ENCODE results near the gene NOP9. TPM values are rescaled to one million over a fixed set of nuclear protein-coding genes. Genes with fewer than 3 reads are reported as not detected.

The NOP9 gene, protein sequence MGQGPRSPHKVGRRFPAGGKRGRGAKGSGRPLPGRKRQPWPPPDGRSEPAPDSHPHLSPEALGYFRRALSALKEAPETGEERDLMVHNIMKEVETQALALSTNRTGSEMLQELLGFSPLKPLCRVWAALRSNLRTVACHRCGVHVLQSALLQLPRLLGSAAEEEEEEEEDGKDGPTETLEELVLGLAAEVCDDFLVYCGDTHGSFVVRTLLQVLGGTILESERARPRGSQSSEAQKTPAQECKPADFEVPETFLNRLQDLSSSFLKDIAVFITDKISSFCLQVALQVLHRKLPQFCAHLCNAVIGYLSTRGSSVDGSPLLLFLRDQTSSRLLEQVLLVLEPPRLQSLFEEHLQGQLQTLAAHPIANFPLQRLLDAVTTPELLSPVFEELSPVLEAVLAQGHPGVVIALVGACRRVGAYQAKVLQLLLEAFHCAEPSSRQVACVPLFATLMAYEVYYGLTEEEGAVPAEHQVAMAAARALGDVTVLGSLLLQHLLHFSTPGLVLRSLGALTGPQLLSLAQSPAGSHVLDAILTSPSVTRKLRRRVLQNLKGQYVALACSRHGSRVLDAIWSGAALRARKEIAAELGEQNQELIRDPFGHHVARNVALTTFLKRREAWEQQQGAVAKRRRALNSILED
- total RNA-seq (10 to 100 TPM; 21.8 to 25.8 TPM), polyA plus RNA-seq (1 to 10 TPM; 1.3 to 2.2 (median 1.6) TPM), total RNA-seq (71.9 to 137 (median 85.3) reads per million in 6 experiments)

GRCh38 chr14:24299255-24300191, at the start of gene NOP9, which contains the start of gene DHRS1:
NOP9 (plus strand) TSS chr14:24299850; CDS start chr14:24299955, 105 bp downstream.
DHRS1 (minus strand) TSS chr14:24299780; CDS start chr14:24299106, 674 bp downstream.
- H3K27ac Mint-ChIP-seq, result peak within 1 kb of the TSS; percentile 94 to 98 (median 97)
- H3K9me3 Mint-ChIP-seq, result no peaks in the 10 kb centered on the region
- peak within 1 kb of the TSS; percentile 90 to 99 (median 94) for H3K4me3 Mint-ChIP-seq
- POLR2A ChIA-PET, result interaction anchor here (0.6 to 6.0 kb wide), 16 partner anchors 10 to 185 kb away, joined by 3 to 63 read pairs (median 7); partner anchors contain the start of genes CBLN3, CHMP4A, CIDEB and DCAF11
- peaks cover 29 to 55% (median 51%) of the 10 kb centered on the region in 4 donors for H3K4me1 Mint-ChIP-seq
- peak; percentile 85 to 96 (median 92) for DNase-seq
- no peaks in the 10 kb centered on the region for H3K27me3 Mint-ChIP-seq
- peak; percentile 79 to 89 for ATAC-seq
- peaks cover 0 to 61% (median 22%) of the 10 kb centered on the region in 3 donors for H3K36me3 Mint-ChIP-seq

DNA sequence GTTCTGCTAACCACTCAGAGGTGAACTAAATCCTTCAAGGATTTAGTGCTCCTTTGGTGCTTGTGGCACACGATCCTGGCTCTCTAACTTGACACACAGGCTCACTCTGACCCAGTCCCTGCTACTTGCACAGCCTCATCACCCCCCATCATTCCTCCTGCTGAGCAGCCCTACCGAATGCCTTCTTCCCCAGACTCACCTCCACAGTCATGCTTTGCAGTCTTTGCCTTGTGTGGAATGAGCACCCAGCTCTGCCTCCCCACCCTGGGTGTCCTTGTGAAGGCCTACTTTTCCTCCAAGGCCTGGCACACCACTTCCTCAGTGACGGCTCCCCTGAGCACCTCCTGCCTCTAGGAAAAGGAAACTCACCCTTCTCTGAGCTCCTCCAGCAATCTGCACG, 49.3 kb upstream of the NOP9 start:
- ATAC-seq (no peak), DNase-seq (no peak)
- Mint-ChIP-seq H3K27ac (peak overlapping the region in 4 of 10 donors; percentile 1 to 54 (median 38)), H3K4me1 (peaks cover 0 to 13% (median 3%) of the 10 kb centered on the region in 4 donors), H3K4me3 (no peak overlapping the region), H3K36me3 (peaks cover 0 to 19% (median 6%) of the 10 kb centered on the region in 3 donors), H3K27me3 (no peaks in the 10 kb centered on the region), H3K9me3 (no peaks in the 10 kb centered on the region)
- POLR2A ChIA-PET, result no interaction called here

DNA sequence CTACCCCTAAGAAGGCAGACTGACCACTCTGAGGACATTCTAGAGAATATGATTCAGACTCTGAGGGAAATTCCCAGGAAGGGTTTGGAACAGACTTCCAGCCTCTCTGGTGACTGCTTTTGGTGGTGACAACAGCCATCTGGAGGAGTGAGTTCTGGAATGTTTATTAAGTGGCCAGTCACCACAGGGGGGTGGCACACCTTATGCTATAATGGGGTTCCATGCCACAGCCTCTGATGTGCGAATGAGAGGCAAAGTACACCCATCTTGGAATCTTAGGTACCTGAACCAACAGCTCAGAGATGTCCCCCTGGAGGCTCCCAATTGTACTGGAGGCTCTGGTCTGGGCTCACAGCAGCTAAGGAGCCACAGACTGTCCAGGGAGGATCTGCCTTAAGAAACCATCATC, 47.8 kb upstream of the NOP9 start:
- DNase-seq (no peak), ATAC-seq (no peak)
- POLR2A ChIA-PET, result interaction anchor here (2.4 kb wide), 1 partner anchor 9 kb away, joined by 11 read pairs; the partner anchor contains the start of gene TINF2
- peaks cover 0 to 25% (median 9%) of the 10 kb centered on the region in 3 donors for H3K36me3 Mint-ChIP-seq
- H3K9me3 Mint-ChIP-seq, result no peaks in the 10 kb centered on the region
- H3K4me3 Mint-ChIP-seq, result no peak overlapping the region
- H3K27ac Mint-ChIP-seq, result no peak overlapping the region
- no peaks in the 10 kb centered on the region for H3K27me3 Mint-ChIP-seq
- peaks cover 0 to 9% (median 2%) of the 10 kb centered on the region in 4 donors for H3K4me1 Mint-ChIP-seq

DNA sequence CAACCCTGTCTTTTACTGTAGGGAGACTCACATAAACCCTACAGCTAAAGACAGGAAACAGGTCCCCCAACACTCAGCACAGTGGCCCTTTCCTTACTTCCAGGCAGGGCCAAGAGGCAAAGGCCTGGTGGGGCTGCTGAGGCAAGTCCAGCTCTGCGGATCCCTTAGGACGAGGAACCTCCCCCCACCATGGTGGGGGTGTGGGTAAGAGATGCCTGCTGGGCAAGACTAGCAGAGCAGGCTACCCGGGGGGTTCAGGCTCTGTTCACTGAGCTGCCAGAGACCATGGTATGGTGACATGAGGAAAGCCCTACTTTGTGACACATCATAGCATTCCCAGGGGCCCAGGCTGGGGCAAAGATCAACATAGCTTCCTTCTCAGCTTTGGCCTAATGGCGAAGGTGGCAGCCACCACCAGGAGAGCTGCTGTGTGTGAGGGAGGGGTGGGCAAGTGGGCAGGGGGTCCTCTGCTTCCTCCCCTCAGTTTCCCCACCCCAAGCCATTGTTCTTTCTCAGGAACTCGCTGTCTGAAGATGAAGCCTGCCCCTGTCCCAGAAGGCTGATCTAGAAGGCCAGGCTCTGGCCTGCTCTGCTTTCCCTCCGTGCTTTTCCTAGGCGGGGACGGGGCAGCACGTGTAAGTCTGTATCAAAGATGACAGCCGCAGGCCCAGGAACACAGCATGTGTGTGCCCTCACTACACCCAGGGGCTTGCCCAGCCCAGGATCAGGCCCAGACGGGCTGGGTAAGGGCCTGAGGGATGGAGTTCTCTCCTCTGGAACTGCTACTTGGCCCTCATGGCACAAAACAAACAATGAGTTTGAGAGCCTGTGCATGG, 47.1 kb upstream of the NOP9 start:
- Mint-ChIP-seq H3K27me3 (no peaks in the 10 kb centered on the region), H3K4me3 (no peak overlapping the region), H3K27ac (no peak overlapping the region), H3K36me3 (peaks cover 0 to 28% (median 9%) of the 10 kb centered on the region in 3 donors), H3K9me3 (no peaks in the 10 kb centered on the region), H3K4me1 (peaks cover 0 to 5% (median under 1%) of the 10 kb centered on the region in 4 donors)
- POLR2A ChIA-PET, result interaction anchor here (2.4 kb wide), 1 partner anchor 10 kb away, joined by 11 read pairs; the partner anchor contains the start of gene TINF2
- ATAC-seq (no peak), DNase-seq (no peak)

- H3K4me3 Mint-ChIP-seq, result no peak overlapping the region
- no peaks in the 10 kb centered on the region for H3K9me3 Mint-ChIP-seq
- H3K27ac Mint-ChIP-seq, result peak overlapping the region in 1 of 10 donors; percentile 82
- peaks cover 0 to 30% (median 9%) of the 10 kb centered on the region in 3 donors for H3K36me3 Mint-ChIP-seq
- POLR2A ChIA-PET, result interaction anchor here (1.0 kb wide), 1 partner anchor 17 kb away, joined by 3 read pairs; the partner anchor contains the start of gene RABGGTA
- H3K27me3 Mint-ChIP-seq, result no peaks in the 10 kb centered on the region
- ATAC-seq (no peak), DNase-seq (no peak)
- no peaks in the 10 kb centered on the region for H3K4me1 Mint-ChIP-seq
These were observed 45.7 kb upstream of the NOP9 start for GRCh38 chr14:24253936-24254335.

DNA sequence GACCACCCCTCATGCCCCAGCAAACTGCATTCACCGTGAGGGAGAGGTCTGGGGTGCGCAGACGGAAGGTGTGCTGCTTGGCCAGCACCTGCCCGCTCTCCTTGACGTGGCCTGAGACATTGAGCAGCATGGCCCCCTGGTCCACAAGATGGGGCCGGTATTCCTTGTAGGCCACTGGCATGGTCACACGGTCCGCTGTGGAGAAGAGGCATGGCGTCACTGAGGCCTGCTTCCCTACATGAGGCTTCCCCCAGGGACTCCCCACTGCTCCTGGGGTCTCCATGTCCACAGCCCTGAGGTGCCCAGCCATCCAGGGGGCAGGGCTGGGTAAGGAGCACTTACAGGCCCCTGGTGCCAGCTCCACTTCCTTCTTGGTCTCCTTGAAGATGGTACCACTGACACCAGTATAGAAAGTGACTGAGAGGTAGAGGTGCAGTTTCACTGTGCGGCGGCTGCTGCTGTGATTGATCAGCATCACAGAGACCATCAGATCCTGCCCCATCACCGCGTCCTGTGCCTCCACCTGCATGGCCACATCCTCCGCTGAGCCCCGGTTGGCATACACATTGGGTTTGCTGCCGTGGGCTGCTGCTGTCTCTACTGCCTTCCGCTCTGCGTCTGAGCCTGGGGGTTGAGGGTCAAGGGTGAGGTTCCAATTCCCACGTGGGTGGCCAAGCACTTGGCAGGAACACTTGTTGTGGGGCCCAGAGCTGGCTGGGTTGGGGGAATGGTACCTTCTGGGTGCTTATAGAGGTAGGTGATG, 44.8 kb upstream of the NOP9 start:
- POLR2A ChIA-PET, result interaction anchor here (1.0 kb wide), 1 partner anchor 16 kb away, joined by 3 read pairs; no protein-coding TSS in a partner anchor
- H3K4me1 Mint-ChIP-seq, result no peaks in the 10 kb centered on the region

GRCh38 chr14:24255438-24255837, 44.2 kb upstream of the NOP9 start:
- Mint-ChIP-seq H3K36me3 (peaks cover 0 to 26% (median 9%) of the 10 kb centered on the region in 3 donors), H3K9me3 (no peaks in the 10 kb centered on the region), H3K27ac (no peak overlapping the region), H3K27me3 (no peaks in the 10 kb centered on the region), H3K4me1 (no peaks in the 10 kb centered on the region), H3K4me3 (no peak overlapping the region)
- DNase-seq (no peak), ATAC-seq (no peak)
- POLR2A ChIA-PET, result interaction anchor here (1.0 kb wide), 1 partner anchor 15 kb away, joined by 3 read pairs; no protein-coding TSS in a partner anchor

More for the DNA sequence above, 44.8 kb upstream of the NOP9 start:
- ATAC-seq (no peak), DNase-seq (no peak)
- H3K4me3 Mint-ChIP-seq, result no peak overlapping the region
- H3K27me3 Mint-ChIP-seq, result no peaks in the 10 kb centered on the region
- peaks cover 0 to 26% (median 9%) of the 10 kb centered on the region in 3 donors for H3K36me3 Mint-ChIP-seq
- H3K27ac Mint-ChIP-seq, result no peak overlapping the region
- no peaks in the 10 kb centered on the region for H3K9me3 Mint-ChIP-seq

GRCh38 chr14:24255931-24256711, 43.5 kb upstream of the NOP9 start:
- Mint-ChIP-seq H3K36me3 (peaks cover 0 to 29% (median 10%) of the 10 kb centered on the region in 3 donors), H3K9me3 (no peaks in the 10 kb centered on the region), H3K27ac (no peak overlapping the region), H3K4me3 (no peak overlapping the region), H3K4me1 (no peaks in the 10 kb centered on the region), H3K27me3 (no peaks in the 10 kb centered on the region)
- POLR2A ChIA-PET, result interaction anchor here (1.0 kb wide), 1 partner anchor 14 kb away, joined by 3 read pairs; no protein-coding TSS in a partner anchor
- ATAC-seq (no peak), DNase-seq (no peak)

GRCh38 chr14:24256960-24257359, 42.7 kb upstream of the NOP9 start:
- no peaks in the 10 kb centered on the region for H3K27me3 Mint-ChIP-seq
- POLR2A ChIA-PET, result interaction anchor here (0.5 to 1.0 kb wide), 2 partner anchors 14 to 48 kb away, joined by 3 to 4 read pairs; partner anchors contain the start of gene TINF2
- no peak overlapping the region for H3K27ac Mint-ChIP-seq
- no peak for ATAC-seq
- H3K9me3 Mint-ChIP-seq, result no peaks in the 10 kb centered on the region
- H3K4me1 Mint-ChIP-seq, result no peaks in the 10 kb centered on the region
- peaks cover 0 to 29% (median 10%) of the 10 kb centered on the region in 3 donors for H3K36me3 Mint-ChIP-seq
- no peak overlapping the region for H3K4me3 Mint-ChIP-seq
- DNase-seq, result no peak

DNA sequence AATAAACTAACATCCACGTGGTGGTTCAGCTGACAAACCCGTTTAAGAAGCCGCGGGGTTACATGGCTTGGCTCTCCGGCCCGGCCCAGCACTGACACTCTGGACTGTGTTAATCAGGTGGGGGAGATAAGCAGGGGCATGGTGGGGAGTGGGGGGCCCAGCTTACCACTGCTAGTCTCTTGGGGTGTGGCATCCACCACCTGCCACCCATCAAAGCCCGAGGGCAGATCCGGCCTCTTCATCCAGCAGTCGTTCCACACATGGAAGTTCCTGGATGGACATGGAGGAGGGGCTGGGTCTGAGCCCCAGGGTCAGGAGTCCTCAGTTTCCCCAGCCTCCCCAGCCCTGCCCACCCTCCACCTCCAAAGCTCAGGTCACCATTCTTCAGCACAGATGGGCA, 41.5 kb upstream of the NOP9 start:
- Mint-ChIP-seq H3K4me3 (no peak overlapping the region), H3K27me3 (no peaks in the 10 kb centered on the region), H3K9me3 (no peaks in the 10 kb centered on the region), H3K36me3 (peaks cover 0 to 28% (median 10%) of the 10 kb centered on the region in 3 donors), H3K27ac (no peak overlapping the region), H3K4me1 (no peaks in the 10 kb centered on the region)
- ATAC-seq (no peak), DNase-seq (no peak)
- POLR2A ChIA-PET, result interaction anchor here (1.0 kb wide), 1 partner anchor 15 kb away, joined by 3 read pairs; the partner anchor contains the start of gene TINF2

Measured in naive thymus-derived CD8-positive, alpha-beta T cell (primary cell).